Measurements from ENCODE around the gene TRIM47. TPM values are rescaled to one million over a fixed set of nuclear protein-coding genes. Genes with fewer than 3 reads are reported as not detected.

TRIM47 gene
- total RNA-seq, 1 experiment from 2014 or later = 48.3 TPM

- Histone ChIP-seq H3K79me2 (ENCODE audit: low read depth) (no peaks in the 10 kb centered on the region), H4K20me1 (ENCODE audit: insufficient read depth) (no peaks in the 10 kb centered on the region), H3K4me2 (no peak overlapping the region), H3K9me3 (ENCODE audit: insufficient read depth, low read depth) (no peaks in the 10 kb centered on the region), H3K4me1 (replicated peaks; ENCODE audit: insufficient read depth) (no peaks in the 10 kb centered on the region), H3K36me3 (ENCODE audit: low read depth) (no peaks in the 10 kb centered on the region), H3K27ac (no peak overlapping the region), H3K27me3 (ENCODE audit: insufficient read depth, low read depth) (no peaks in the 10 kb centered on the region), H3K9me2 (ENCODE audit: insufficient read depth) (no peaks in the 10 kb centered on the region), H3K4me3 (no peak overlapping the region), H2AFZ (no peak overlapping the region), H3F3A (ENCODE audit: insufficient read depth, low read depth) (peaks cover 5% of the 10 kb centered on the region; the same call in 1 of the 2 replicates)
- POLR2A ChIA-PET (ENCODE audit: unreplicated experiment) = interaction anchor here (0.7 kb wide), 1 partner anchor 58 kb away, joined by 45 read pairs; the partner anchor contains the start of gene WBP2
- TF ChIP-seq CTCF (conservative IDR thresholded peaks at IDR 0.05) (no peak), EZH2 (IDR thresholded peaks at IDR 0.05; ENCODE audit: low read depth) (no peak)
- no peak for DNase-seq
- CTCF ChIA-PET = no interaction called here
- no TSS peak for BruUV-seq (replicated peaks)
- intact Hi-C loops (cut with micrococcal nuclease; ENCODE audit: unreplicated experiment) = no loop called here
These were observed 35.3 kb upstream of the TRIM47 start for GRCh38 chr17:75913537-75914210.

GRCh38 chr17:75910699-75911098 is 32.3 kb upstream of the TRIM47 start:
- Histone ChIP-seq H3F3A (ENCODE audit: insufficient read depth, low read depth) (peaks cover 17% of the 10 kb centered on the region), H3K36me3 (ENCODE audit: low read depth) (no peaks in the 10 kb centered on the region), H3K9me3 (ENCODE audit: insufficient read depth, low read depth) (no peaks in the 10 kb centered on the region), H3K4me1 (replicated peaks; ENCODE audit: insufficient read depth) (no peaks in the 10 kb centered on the region), H2AFZ (no peak overlapping the region), H3K9me2 (ENCODE audit: insufficient read depth) (no peaks in the 10 kb centered on the region), H4K20me1 (ENCODE audit: insufficient read depth) (no peaks in the 10 kb centered on the region), H3K4me3 (no peak overlapping the region), H3K79me2 (ENCODE audit: low read depth) (no peaks in the 10 kb centered on the region), H3K4me2 (no peak overlapping the region), H3K27ac (no peak overlapping the region), H3K27me3 (ENCODE audit: insufficient read depth, low read depth) (no peaks in the 10 kb centered on the region)
- ChIA-PET POLR2A (ENCODE audit: unreplicated experiment) (no interaction called here), CTCF (interaction anchor here (0.5 kb wide), 1 partner anchor 389 kb away, joined by 5 read pairs; no protein-coding TSS in a partner anchor)
- DNase-seq = no peak
- no TSS peak for BruUV-seq (replicated peaks)
- TF ChIP-seq CTCF (conservative IDR thresholded peaks at IDR 0.05) (no peak), EZH2 (IDR thresholded peaks at IDR 0.05; ENCODE audit: low read depth) (no peak)
- intact Hi-C loops (cut with micrococcal nuclease; ENCODE audit: unreplicated experiment) = no loop called here

DNA sequence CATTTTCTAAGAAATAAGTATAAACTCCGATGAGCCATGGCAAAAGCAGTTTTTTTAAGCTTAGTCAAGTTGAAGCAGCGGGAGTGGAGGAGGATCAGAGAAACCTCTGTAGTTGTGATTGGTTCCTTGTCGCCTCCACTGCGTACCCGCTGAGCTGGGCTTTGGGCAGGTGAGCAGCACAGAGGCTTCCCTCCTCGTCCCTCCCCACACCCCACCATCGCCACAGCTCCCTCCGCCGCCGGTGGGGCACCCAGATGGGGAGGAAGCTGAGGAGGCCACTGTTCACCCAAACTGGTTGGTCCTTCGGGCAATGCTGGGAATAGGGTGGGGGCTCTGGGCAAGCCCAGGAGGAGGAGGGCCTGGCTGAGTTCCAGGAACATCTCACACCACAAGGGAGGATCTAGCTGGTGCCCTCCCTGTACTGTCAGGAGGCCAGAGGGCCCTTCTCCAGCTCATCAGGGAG is 31.5 kb upstream of the TRIM47 start:
- Histone ChIP-seq H3K9me3 (ENCODE audit: insufficient read depth, low read depth) (no peaks in the 10 kb centered on the region), H3K4me2 (no peak overlapping the region), H2AFZ (no peak overlapping the region), H3K27ac (no peak overlapping the region), H3K4me3 (no peak overlapping the region), H3K27me3 (ENCODE audit: insufficient read depth, low read depth) (no peaks in the 10 kb centered on the region), H3F3A (ENCODE audit: insufficient read depth, low read depth) (peaks cover 17% of the 10 kb centered on the region), H3K9me2 (ENCODE audit: insufficient read depth) (no peaks in the 10 kb centered on the region), H3K4me1 (replicated peaks; ENCODE audit: insufficient read depth) (no peaks in the 10 kb centered on the region), H3K79me2 (ENCODE audit: low read depth) (no peaks in the 10 kb centered on the region), H4K20me1 (ENCODE audit: insufficient read depth) (no peaks in the 10 kb centered on the region), H3K36me3 (ENCODE audit: low read depth) (no peaks in the 10 kb centered on the region)
- no TSS peak for BruUV-seq (replicated peaks)
- DNase-seq = no peak
- TF ChIP-seq CTCF (conservative IDR thresholded peaks at IDR 0.05) (no peak), EZH2 (IDR thresholded peaks at IDR 0.05; ENCODE audit: low read depth) (no peak)
- intact Hi-C loops (cut with micrococcal nuclease; ENCODE audit: unreplicated experiment) = loop anchor here (5.0 to 10.0 kb wide), 4 partner anchors 195 to 392 kb away; partner anchors contain the start of gene EXOC7
- POLR2A ChIA-PET (ENCODE audit: unreplicated experiment) = interaction anchor here (0.6 to 0.7 kb wide), 2 partner anchors 29 to 235 kb away, joined by 3 read pairs; no protein-coding TSS in a partner anchor
- CTCF ChIA-PET = no interaction called here
